Activated T-helper 17 cell treated with anti-CD3 and anti-CD28 coated beads, Interleukin-2, amount 50 U/mL, for 72 hours (primary cell): ENCODE results near the gene SH3PXD2A. TPM values are rescaled to one million over a fixed set of nuclear protein-coding genes. Genes with fewer than 3 reads are reported as not detected.

Source experiments
- ATAC-seq: fragments of 150-1000 bp; cut with Tn5 transposase; replicated peaks from 2 replicates; pipeline ENCODE4 v1.10.0; 2021; ENCODE audit warnings: mild to moderate bottlenecking, moderate library complexity
- H3K27ac Mint-ChIP-seq: one replicate; pipeline ENCODE4 v1.8.0; 2022; ENCODE audit warnings: mixed read lengths
- H3K27me3 Mint-ChIP-seq: one replicate; pipeline ENCODE4 v1.8.0; 2022; ENCODE audit warnings: mixed read lengths
- H3K36me3 Mint-ChIP-seq: one replicate; pipeline ENCODE4 v1.8.0; 2022; ENCODE audit warnings: low read depth, mild to moderate bottlenecking, mixed read lengths
- H3K4me1 Mint-ChIP-seq: one replicate; pipeline ENCODE4 v1.8.0; 2022; ENCODE audit warnings: mixed read lengths
- H3K4me3 Mint-ChIP-seq: one replicate; pipeline ENCODE4 v1.8.0; 2022; ENCODE audit warnings: mild to moderate bottlenecking, mixed read lengths
- H3K9me3 Mint-ChIP-seq: one replicate; pipeline ENCODE4 v1.8.0; 2022; ENCODE audit warnings: mixed read lengths
- total RNA-seq, 2 donors: library from RNA; stranded (reverse); gene quantifications; one replicate each; pipeline ENCODE4 v1.2.3, GENCODE V29; 2022

SH3PXD2A gene
- total RNA-seq, 2 donors from 2014 or later: 8.0 to 19.3 TPM

DNA sequence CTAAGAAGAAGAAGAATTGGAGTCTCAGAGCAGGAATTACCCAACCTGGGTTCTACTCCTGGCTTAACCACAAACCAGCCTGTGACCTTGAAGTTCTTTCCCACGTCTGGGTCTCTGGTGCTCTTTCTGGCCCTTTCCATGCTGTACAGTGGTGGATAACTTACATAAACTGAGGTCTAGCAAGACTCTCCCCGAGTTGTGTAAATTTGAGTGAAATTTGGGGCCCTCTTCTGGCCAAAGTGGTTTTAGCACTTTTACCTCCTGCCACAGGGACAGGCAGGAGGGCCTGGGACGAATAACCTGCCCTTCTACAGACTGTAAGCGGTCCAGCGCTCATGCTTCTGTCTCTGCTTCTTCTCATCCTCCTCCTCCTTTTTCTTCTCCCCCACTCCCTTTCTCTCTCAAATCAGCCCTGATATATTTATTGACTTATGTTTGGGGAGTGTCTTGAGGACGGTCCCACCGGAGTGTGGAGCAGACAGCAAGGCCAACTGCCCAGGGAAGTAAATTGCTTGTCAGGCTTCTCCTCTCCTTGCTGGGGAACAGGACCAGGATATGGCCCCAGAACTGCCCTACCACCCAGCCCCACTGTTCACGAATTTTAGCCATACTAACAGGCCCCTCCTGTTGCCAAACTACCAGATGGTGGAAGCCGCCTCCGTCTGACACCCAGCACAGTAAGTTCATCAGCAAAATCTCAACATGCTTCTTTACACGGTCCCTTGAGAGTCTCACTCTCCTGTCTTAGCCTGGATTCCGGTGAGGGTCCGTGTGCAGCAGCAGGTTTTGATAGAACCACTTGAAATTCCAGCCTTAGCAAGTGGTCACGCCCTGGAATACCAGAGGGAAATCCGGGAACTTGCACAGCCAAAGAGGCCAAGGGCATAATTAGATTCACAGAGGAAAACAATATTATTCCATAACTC, 4.0 kb upstream of the SH3PXD2A start:
- Mint-ChIP-seq H3K9me3 (no peaks in the 10 kb centered on the region), H3K36me3 (no peaks in the 10 kb centered on the region), H3K27ac (no peak overlapping the region), H3K4me1 (peaks cover 3% of the 10 kb centered on the region), H3K4me3 (no peak overlapping the region), H3K27me3 (peaks cover 15% of the 10 kb centered on the region)
- peak; percentile 75 for ATAC-seq

DNA sequence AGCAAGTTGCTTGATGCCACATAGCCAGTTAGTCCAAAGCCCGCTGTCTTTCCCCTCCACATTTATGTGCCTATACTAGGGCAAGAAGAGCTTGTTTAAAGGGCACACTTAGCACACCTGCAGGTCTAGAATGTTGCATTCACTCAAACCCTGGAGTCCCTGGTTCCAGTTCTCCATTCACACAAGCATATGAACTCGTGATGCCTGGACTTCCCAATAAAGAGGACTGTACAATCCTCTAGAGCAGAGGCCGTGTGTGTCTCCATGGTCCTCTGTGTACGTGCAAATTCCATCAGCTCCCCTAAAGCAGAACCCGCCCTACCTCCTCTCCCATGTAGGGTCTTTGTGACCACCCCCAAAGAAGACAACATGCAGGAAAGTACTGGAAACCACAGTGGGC, 3.0 kb upstream of the SH3PXD2A start:
- Mint-ChIP-seq H3K4me3 (no peak overlapping the region), H3K27me3 (peaks cover 24% of the 10 kb centered on the region), H3K9me3 (no peaks in the 10 kb centered on the region), H3K36me3 (no peaks in the 10 kb centered on the region), H3K27ac (no peak overlapping the region), H3K4me1 (peaks cover 8% of the 10 kb centered on the region)
- no peak for ATAC-seq

DNA sequence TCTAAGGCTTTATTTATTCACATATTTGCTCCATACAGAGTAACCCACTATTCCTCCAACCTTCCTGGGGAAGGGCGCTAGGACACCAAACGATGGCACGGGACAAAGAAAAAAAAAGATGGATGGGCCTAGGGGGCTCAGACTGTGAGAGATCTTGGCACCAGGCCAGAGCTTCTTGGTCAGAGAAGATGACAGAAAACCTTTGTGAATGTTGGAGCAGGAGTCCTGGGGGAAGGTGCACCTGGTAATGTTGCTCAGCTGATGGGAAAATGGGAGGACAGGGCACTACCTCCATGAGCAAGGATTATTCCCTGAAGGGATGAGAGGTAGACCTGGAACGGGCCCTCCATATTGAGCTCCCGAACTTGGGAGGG, 1.4 kb upstream of the SH3PXD2A start:
- Mint-ChIP-seq H3K36me3 (no peaks in the 10 kb centered on the region), H3K9me3 (no peaks in the 10 kb centered on the region), H3K4me3 (peak overlapping the region; percentile 55), H3K4me1 (peaks cover 8% of the 10 kb centered on the region), H3K27ac (no peak overlapping the region), H3K27me3 (peaks cover 30% of the 10 kb centered on the region)
- no peak for ATAC-seq

DNA sequence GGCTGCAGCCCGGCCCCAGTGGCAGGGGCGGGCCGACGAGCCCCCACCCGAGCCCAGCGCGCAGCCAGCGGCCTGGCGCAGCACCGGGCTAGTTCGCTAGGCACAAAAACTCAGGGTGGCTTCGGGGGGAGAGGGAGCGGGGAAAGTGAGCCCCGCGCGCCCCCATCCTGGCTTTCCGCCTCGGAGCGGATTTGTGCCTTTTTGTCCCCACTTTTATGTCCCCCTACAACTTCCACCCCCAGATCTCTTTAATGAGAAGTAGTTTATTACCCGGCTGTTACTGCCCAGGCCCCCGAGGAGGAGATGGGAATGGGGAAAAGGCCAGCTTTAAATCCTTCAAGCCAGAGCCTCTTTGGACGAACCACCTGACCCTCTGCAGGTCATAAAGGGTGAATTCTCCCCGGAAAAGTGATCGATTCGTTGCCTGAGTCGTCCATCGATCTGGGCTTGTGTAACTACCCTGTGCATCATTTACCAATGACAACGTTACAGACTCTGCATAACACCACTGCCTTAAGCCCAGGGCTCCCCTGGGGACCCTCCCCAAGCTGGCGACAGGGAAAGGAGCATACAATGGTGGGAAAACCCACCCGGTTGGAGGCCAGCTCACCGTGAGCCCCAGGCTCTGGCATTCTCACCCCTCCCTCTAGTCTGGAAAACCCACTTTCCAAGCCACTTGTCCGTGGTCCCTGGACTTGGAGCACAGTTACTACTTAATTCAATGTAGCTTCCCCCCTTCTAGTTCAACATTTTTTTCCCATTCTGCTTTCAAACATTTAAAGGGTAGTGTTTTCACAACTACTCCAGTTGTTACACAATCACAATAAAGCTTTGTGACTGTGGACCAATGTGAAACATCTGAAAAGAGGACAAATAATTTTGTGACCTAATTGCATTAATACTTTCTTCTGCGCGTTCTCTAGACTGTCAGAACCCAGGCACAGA, 748 bp upstream of the SH3PXD2A start:
- ATAC-seq: no peak
- peaks cover 30% of the 10 kb centered on the region for H3K27me3 Mint-ChIP-seq
- no peaks in the 10 kb centered on the region for H3K36me3 Mint-ChIP-seq
- no peaks in the 10 kb centered on the region for H3K9me3 Mint-ChIP-seq
- H3K4me3 Mint-ChIP-seq: peak overlapping the region; percentile 55
- H3K27ac Mint-ChIP-seq: no peak overlapping the region
- H3K4me1 Mint-ChIP-seq: peaks cover 8% of the 10 kb centered on the region

DNA sequence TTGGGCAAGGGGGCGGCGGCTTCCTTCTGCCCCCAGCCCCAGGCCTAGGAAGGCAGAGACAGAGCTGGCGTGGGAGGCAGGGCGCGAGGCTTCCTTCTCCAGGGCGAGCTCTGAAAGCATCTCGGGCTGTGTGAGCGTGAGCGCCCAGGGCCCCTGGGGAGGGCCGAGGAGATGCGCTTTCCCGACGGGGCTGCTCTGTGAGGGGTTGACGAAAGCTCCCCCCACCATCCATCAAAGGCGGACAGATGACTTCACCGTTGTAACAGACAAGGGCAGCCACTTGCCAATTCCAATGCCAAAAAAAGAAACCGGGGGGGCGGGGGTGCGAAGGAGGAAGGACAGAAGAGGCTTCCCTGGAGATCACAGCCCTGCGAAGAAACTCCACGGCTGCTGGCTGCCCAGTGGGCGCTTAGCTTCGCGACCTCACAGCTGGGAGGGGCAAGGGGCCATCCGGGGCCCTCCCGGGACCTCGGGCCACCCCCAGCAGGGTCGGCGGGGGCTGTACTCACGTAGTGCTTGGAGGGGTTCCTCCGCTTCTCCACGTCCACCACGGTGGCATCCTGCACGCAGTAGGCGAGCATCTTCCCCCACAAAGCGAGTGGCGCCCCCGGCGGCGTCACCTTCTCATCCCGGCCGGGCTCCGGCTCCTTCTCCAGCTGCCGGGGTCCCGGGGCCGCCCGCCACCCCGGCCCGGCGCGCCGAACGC, 537 bp downstream of the SH3PXD2A start:
- Mint-ChIP-seq H3K27ac (no peak overlapping the region), H3K27me3 (peaks cover 37% of the 10 kb centered on the region), H3K4me3 (peak overlapping the region; percentile 82), H3K4me1 (peaks cover 8% of the 10 kb centered on the region), H3K36me3 (no peaks in the 10 kb centered on the region), H3K9me3 (no peaks in the 10 kb centered on the region)
- ATAC-seq: peak; percentile 52

DNA sequence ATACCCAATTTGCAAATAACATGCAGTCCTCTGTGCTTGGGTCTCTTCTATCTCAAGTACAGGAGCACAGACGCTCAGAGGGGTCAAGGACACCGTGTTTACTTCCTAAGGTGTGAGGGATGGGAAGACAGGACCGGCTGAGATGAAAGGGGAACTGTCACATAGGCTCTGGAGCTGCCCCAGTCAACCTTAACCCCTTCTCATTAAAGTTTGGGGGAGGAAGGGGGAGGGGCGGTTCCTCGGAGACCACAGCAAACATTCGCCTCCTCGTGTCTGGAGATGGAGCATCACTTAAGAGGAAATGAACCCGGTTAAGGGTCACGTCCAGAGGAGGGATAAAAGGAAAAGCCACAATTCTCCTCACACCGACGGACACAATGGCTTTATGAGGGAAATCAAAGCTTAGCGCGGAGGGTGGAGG, 1.1 kb downstream of the SH3PXD2A start:
- no peak overlapping the region for H3K27ac Mint-ChIP-seq
- peak overlapping the region; percentile 82 for H3K4me3 Mint-ChIP-seq
- ATAC-seq: no peak
- H3K36me3 Mint-ChIP-seq: no peaks in the 10 kb centered on the region
- peaks cover 41% of the 10 kb centered on the region for H3K27me3 Mint-ChIP-seq
- H3K9me3 Mint-ChIP-seq: no peaks in the 10 kb centered on the region
- H3K4me1 Mint-ChIP-seq: peaks cover 8% of the 10 kb centered on the region

DNA sequence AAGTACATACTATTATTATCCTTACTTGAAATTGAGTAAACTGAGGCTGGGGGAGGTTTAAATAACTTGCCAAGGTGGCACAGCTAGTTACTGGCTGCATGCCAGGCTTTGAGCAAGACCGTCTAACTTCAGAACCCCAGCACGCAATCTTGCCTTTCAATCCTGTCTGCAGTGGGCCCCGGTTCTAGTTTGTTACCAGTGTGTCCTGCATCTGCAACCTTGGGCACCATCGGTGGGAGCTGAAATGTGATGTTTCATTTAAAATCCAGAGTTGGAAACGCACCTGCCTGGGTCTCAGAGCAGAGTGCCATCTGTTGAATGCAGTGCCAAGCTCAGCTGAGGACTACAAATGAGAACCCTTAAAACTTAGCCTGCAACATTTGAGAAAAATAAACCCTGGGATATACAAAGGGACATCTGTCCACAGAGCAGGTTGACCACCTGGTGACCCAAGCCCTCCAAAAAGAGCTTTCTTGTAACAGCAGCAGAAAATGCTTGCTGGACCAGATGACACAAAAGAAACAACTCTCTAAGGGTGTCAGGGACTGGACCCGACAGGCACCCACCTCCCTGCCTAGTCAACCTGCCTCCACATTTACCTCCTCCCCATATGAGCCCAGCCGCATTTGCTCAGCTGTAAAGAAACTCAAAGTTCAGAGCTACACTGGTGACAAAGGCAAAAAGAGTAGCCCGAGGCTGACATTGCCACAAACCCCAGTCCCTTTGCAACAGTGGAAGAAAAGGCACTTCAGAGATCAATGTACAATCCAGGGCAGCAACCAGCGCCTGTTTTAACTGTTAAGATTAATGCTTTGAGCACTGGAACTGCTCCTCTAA, 1.7 kb downstream of the SH3PXD2A start:
- Mint-ChIP-seq H3K27ac (no peak overlapping the region), H3K27me3 (peaks cover 41% of the 10 kb centered on the region), H3K4me3 (peak overlapping the region; percentile 82), H3K36me3 (no peaks in the 10 kb centered on the region), H3K4me1 (peaks cover 8% of the 10 kb centered on the region), H3K9me3 (no peaks in the 10 kb centered on the region)
- ATAC-seq: no peak

DNA sequence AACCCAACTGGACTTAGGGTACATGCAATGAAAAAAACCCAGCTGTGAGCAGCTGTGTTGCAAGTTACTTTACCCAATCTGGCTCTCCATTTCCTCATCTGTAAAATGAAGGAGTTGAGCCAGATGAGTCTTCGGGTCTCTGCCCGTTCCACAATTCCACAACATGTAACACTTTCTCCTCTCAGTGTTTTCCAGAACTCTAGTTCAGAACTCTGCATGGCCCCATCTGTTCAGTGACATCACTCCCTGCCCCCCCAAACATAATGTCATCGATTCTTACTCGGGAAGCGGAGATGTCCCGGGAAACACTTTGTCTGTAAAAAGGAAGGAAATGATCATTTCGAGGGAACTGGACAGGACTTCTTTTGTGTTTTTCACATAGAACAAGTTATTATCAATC, 2.5 kb downstream of the SH3PXD2A start:
- Mint-ChIP-seq H3K36me3 (no peaks in the 10 kb centered on the region), H3K27ac (no peak overlapping the region), H3K9me3 (no peaks in the 10 kb centered on the region), H3K4me3 (no peak overlapping the region), H3K4me1 (peaks cover 8% of the 10 kb centered on the region), H3K27me3 (peaks cover 41% of the 10 kb centered on the region)
- ATAC-seq: no peak

DNA sequence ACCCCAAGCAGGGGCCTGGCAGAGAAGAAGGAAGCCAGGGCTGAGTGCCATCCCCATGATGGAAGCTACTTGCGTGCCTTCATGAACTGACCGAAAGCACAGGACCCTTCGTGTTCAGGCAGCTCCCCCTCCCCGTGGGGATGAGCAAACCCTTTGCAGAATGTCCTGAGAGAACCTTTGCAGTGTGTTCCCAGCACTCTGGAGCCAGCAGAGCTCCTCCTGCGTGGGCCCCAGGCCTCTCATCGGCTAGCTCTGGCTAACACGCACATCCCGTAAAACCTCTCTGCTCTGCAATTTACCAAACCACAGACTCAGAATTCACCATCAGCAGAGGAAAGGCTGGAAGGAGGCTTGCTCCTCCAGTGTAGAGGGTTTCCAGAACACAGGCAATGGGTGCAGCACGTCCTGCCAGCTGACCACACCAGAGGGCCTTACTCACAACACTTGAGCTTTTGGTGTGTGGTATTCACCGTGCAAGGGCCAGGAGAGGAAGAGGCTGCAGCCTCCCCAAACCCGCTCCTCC, 3.1 kb downstream of the SH3PXD2A start:
- Mint-ChIP-seq H3K4me1 (peaks cover 8% of the 10 kb centered on the region), H3K36me3 (no peaks in the 10 kb centered on the region), H3K27me3 (peaks cover 41% of the 10 kb centered on the region), H3K27ac (no peak overlapping the region), H3K9me3 (no peaks in the 10 kb centered on the region), H3K4me3 (no peak overlapping the region)
- ATAC-seq: no peak

DNA sequence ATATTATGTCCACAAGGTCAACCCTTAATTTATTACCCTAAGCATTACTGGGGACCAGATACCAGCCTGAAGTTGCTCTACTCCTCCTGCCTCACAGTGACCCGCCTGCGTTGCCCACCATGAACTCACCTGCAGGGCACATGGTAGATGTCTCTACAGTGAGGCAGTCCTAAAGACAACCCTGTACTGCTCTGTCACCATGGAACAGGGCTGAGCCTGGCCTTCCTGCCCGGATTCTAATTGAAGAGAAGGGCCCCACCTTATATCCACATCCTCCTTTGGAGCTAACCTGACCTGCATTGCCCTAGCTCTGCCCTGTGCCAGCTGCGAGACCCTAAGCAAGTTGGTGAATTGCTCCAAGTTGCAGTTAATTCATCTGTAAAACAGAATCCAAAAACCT, 4.1 kb downstream of the SH3PXD2A start:
- no peak overlapping the region for H3K4me3 Mint-ChIP-seq
- H3K36me3 Mint-ChIP-seq: no peaks in the 10 kb centered on the region
- no peak overlapping the region for H3K27ac Mint-ChIP-seq
- peaks cover 13% of the 10 kb centered on the region for H3K4me1 Mint-ChIP-seq
- H3K9me3 Mint-ChIP-seq: no peaks in the 10 kb centered on the region
- ATAC-seq: no peak
- peaks cover 32% of the 10 kb centered on the region for H3K27me3 Mint-ChIP-seq

DNA sequence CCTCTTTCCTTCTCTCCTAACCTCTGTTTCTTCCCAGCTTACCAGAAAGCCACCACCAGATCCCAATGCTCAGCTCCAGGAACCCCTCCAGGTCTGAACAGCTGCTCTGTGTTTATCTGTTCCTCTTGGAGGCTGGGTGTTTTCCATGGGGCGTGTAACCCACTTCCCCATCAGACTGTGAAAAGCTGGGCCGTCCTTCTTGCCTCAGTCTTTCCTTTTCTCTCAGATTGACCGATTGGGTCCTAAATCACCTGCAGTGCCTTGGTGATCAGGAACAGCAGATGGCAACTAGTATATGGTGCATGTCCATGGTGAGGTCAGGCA, 4.8 kb downstream of the SH3PXD2A start:
- Mint-ChIP-seq H3K36me3 (no peaks in the 10 kb centered on the region), H3K27me3 (peaks cover 30% of the 10 kb centered on the region)

DNA sequence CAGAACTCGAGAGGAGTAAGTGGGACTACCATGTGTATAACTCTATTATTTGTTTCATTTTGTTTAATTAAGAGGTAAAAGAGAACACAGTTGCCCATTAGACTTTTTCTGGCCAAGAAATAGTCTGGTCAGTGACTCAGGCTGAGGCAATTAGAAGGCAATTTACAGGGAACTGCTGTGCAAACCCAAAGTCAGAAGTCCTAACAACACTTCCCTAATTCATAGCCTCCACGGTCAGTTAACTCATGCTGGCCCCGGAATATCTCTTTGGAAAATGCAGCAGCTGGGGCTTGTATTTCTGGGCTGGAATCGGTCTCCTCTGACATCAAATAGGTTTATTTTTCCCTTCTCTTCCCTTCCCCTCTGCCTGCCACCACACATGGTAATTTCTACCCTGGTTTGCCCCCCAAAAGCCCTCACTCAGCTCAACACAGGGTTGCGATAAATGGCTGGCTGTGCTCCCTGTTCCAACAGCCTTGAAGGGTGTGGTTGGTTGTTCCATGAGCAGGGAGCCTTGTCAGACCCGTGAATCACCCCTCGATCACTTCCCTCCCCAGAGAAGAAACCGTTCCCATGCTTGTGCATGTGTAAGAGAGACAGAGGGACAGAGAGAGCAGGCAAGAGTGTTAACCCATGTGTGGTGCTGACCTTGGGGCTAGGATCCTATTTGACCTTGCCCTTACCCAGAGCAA, 5.3 kb downstream of the SH3PXD2A start:
- ATAC-seq: peak; percentile 11
- H3K27ac Mint-ChIP-seq: no peak overlapping the region
- H3K4me1 Mint-ChIP-seq: peaks cover 23% of the 10 kb centered on the region
- H3K36me3 Mint-ChIP-seq: no peaks in the 10 kb centered on the region
- H3K9me3 Mint-ChIP-seq: no peaks in the 10 kb centered on the region
- H3K27me3 Mint-ChIP-seq: peaks cover 30% of the 10 kb centered on the region
- H3K4me3 Mint-ChIP-seq: no peak overlapping the region

More for the DNA sequence above, 4.8 kb downstream of the SH3PXD2A start:
- ATAC-seq: no peak
- no peaks in the 10 kb centered on the region for H3K9me3 Mint-ChIP-seq
- no peak overlapping the region for H3K4me3 Mint-ChIP-seq
- no peak overlapping the region for H3K27ac Mint-ChIP-seq
- peaks cover 20% of the 10 kb centered on the region for H3K4me1 Mint-ChIP-seq
